HTR-8/SVneo (cell line): Measurements from ENCODE around the gene P4HA2.

Experiments used
- DNase-seq: peaks from one replicate; pipeline ENCODE4 v3.0.0; 2011; ENCODE audit warnings: low spot score, mixed read lengths; ENCODE audit not compliant: insufficient read length
- FAIRE-seq: peaks from 2 replicates; lab custom pipeline; 2011; peaks lifted over from hg19 to GRCh38; lab: Jason Lieb, UNC

The P4HA2 gene

DNA sequence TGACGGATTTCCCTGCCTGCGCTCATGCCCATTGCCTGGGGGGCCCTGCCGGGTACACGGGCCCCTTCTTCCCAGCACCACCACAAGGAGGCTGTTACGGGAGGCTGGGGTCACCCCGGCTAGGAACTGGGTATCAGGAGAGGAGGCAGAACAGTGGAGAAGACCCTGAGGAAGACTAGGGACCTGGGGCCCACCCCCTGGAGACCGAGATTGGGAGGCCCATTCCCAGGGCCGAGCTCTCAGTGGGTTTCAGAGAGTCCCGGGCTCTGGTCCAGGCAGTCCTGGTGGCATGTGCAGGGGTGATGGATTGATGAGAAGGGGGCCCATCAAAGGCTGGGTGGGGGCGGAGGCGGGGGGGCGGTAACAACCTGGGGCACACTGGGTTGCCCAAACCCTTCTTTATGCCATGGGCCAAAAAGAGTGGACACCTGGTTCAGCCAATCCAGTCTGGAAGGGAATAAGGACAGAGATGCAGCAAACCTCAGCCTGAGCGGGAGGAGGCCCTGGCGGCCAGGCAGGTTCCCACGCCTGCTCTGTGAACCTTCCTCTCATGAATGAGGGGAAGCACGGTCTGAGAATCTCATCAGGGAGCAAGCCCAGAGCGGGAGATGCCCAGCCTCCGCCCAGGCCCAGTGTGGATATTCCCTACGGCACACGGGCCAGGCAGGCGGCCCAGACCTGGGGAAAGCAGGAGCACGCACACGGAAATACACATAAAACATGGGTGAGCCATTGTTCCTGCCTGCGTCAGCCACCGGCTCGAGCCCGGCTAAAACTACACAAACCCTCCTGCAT, 785 bp upstream of the P4HA2 start:
- no peak for DNase-seq
- FAIRE-seq = no peak

DNA sequence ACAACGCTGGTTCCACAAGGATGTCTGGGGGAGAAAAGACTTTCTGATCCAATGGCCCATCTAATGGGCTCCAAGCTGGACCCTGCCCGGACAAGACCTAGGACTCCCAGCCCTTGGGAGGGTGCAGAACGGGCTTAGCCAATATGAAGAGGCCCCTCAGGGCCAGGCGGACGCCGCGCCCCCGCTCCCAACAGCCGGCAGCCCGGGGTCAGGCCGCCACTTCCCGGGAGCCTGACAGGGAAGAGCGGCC, 493 bp downstream of the P4HA2 start:
- no peak for FAIRE-seq
- no peak for DNase-seq

DNA sequence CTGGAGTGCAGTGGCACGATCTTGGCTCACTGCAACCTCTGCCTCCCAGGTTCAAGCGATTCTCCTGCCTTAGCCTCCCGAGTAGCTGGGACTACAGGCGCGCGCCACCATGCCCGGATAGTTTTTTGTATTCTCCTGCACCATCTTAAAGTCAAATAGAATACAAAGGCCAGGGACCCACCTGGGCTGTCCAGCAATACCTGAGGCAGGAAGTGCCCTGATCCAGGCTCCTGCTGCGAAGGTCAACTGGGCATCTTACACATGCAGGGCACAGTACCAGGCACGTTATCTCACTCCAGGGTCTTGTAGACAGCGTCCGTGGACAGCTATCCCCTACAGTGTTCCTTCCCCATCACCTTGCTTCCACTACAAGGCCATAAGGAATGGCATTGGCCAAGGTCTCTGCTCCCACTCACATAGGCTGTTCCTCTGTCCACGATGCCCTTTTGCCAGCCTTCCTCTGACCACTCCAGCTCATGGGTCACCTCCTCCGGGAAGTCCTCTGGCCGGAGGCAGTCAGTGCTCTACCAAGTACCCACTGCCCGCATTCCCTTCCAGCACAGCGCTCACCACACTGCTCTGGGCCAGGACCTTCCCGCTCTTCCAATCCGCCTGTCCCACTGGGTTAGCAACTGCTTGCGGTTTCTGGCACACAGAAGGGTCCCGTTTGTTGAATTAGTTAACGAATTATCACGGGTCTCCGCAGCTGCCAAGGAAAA, 978 bp downstream of the P4HA2 start:
- no peak for DNase-seq
- no peak for FAIRE-seq

DNA sequence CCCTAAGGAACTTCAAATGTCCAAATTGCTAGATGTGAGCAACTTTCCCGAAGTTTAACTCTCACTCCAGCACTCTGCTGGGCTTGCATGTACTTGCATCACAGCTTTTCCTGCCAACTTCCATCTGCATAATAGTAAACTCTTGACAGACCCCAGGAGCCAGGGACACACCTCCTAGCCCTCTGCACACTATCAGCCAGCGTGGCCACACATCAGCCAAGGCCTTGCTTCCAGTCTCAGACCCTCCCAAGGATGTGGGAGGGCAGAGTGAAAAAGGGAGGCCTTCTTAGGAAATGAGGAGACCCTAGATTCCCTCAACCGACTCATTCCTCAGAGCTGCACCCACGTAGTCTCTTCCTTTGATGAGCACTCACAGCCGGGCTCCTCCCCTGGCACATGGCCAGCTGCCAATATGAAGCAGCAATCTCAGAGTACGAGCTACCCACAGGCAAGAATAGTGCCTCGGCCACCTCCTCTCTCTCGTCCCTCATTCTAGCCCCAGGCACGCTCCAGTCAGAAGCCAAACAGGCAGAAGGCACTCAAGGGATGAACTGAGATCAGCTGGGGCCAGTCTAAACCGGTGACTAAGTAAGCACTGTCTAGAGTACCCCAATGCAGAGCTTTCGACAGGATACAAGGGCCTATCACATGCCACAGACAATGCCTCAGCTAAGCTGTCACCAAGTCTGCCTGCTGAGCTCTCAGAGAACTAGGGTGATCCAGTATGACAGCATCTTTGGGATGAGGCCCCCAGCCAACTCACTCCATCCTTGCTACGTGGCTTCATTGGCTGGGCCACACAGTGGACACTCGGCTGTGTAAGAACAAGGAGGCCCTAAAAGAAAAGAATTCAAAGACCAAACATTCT, 2.3 kb downstream of the P4HA2 start:
- FAIRE-seq = peak; percentile 64
- peak; percentile 69 for DNase-seq

DNA sequence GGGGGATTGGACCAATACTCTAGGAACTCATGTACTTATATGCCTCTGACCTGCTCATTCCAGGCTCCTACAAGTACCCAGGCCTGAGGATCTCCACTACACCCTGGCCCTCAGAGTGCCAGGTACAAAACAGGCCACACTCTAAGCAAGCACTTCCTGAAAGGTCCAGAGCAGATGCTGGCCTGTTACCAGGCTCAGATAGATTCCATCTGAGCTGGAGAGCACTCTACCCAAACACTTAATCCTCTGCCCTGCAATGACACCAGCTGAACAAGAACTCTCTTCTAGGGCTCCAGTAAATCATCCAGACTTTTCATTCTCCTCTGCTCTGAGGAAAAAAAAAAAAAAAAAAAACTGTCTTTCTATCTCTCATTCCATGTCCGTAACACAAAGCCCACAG, 2.9 kb downstream of the P4HA2 start:
- no peak for FAIRE-seq

DNA sequence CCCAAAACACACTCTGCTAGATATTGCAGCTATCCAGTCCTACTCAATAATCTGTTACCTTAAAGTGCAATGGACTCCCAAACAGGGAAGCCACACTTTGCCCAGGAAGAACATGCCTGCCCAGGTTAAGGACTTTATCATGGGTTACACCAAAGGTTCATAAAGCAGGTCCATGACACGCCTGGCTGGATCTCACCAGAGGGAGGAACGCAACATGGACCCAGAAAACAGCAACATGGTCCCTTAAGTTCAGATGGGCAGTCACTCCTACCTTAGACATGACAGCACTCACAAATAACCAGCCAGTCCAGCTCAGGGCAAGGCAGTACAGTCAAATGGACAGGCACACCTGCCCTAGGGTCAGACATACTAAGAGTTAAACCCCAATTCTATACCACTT, 3.8 kb downstream of the P4HA2 start:
- DNase-seq (no peak), FAIRE-seq (no peak)

More for the DNA sequence above, 2.9 kb downstream of the P4HA2 start:
- DNase-seq = no peak

DNA sequence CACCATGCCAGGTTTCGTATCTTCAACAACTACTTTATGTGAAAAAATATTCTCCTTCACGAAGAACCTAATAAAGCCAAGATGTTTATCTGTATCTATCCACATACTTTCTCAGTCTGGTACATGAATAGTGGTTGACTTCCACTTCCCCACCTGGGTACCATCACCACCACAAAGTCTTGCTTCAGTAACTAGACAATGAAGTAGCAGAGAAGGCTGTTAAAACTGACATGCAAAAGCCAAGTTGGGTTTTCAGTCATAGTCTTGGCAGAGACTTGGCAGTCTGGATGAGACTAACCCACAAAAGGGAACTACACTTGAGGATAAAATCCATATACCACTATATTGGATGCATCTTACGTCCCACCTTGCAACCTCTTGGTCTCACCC, 5.0 kb downstream of the P4HA2 start:
- FAIRE-seq (no peak), DNase-seq (no peak)

DNA sequence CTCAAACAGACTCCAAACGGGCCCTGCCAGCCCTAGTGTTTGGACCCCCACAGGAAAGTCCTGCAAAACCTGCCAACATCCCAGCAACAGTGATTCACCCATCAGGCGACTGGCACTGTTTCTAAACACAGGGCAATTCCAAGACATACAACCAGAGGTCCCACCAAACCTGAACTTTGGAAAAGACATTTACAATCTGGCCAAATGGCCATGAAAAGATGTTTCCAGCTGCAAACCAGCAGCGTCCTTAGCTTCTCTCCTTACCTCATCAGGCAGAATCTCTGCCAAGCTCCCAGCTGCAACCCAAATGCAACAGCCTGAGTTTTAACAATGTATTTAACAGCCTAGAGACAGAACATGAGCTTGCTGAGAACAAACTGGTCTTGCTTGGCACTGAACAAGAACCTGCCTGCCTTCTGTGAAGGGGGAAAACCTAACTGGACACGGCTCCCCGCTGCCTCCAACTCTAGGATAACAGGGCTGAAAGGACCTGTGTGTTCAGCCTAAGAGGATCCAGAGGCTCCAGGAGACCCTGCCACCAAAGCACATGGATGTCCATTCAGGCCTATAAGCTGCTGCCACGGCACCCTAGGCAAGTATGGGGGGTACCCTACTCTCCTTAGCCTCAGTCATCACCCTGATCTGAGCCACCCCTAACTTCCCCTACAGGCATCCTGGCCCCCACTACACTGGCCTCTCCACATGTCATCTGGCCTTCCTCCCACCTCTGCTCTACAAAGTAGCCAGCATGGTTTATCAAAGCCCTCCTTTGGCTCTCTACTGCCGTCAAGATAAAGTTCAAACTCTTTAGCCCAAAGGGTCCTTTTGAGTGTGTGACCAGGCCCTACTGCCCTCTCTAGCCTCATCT, 5.6 kb downstream of the P4HA2 start:
- no peak for FAIRE-seq

DNA sequence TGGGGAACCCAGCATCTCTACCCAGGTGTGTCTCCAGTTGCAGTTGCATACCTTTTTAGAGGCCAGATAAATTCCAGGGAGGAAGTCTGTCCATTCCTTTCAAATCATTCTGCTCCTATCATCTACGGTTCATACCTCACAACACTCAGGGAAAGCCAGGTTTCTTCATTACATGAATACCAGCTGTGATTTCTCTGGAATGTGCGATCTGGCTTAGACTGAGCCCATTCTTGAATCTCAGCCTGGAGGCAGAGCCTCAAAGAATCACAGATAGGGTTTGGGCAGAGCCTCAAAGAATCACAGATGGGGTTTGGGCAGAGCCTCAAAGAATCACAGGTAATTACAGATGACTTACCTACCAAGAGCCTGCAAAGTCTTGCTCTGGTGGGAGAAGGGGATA, 7.2 kb downstream of the P4HA2 start:
- DNase-seq = no peak
- no peak for FAIRE-seq

More for the DNA sequence above, 5.6 kb downstream of the P4HA2 start:
- no peak for DNase-seq

DNA sequence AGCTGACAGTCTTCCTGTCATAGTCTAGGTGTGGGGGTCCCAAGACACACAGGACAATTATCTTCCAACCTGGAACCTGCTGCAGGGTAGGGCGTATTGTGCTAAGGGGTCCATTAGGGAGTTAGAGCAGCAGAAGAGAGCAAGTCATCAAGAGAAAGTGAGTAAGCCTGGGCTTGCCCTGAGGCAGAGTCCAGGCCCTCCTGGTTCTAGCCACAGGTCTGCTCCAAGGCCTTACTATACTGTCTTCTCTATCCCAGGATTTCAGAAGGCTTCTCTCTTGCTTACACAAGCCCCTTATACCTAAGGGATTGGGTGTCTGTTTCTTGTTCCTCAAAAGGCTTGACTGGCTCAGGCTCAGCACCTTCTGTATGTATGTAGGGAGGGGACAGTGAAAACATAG, 7.7 kb downstream of the P4HA2 start:
- DNase-seq (no peak), FAIRE-seq (no peak)

DNA sequence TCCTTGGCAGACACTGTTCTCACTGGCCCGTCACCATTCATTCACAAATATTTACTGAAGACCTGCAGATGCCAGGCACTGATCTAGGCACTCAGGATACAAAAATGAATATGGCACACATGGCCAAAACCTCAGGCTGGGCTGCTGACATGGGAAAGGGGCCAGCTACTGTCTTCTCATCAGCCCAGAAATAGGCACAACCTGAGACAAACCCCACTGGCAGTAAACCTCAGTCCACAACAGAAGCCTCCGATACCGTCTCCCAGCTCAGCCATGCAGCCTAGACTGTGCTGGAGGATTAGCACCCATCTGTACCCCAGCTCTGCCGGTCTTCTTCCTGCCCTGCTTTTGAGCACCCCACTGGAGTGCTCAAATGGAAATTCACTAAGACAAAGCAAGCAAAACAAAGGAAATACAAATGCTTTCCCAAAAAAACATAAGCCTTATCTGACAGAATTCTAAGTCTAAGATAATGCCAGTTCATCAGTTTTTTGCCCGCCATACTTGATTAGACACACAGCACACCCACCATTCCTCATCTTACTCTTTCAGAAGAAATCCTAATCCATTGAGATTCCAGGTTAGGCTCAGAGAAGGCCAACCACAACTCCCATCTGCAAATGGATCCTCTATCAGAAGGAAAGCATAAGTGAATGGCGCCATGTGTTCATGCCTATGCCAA, 8.2 kb downstream of the P4HA2 start:
- FAIRE-seq = no peak

DNA sequence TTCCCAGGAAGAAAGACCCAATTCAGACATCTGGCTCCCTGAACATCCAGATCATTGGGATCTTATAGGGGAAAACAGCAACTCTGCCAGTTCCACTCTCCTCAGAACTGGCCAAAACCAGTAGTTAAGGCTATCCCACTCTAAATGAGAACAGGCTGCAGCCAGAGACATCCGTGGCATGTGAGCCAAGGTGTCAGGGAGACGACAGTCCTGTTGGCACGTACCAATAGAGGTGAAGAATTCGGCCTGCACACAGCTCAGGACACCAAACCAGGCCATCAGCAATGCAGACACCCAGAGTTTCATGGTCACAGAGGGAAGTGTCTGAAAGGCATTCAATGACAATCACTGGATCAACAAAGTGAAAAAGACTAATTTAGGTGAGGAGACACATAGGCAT, 9.3 kb downstream of the P4HA2 start:
- no peak for FAIRE-seq
- no peak for DNase-seq

More for the DNA sequence above, 8.2 kb downstream of the P4HA2 start:
- no peak for DNase-seq

DNA sequence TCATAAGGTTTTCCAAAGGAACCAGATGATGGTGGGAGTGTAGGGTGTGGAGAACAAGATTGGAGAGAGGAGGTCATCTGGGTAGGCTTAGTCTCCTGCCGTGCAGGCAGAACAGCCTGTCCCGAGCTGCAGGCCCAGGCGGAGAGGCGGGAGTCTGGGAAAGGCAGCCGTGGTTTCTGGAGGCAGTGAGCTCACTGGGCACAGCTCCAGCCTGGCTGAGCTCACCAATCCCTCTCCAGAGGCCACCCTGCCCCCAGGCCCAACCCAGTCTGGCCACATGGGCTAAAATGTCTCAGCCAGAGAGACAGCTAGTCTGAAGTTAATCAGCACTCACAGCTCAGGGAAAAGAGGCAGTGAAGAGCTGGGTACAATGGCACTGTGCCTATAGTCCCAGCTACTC, 12.3 kb downstream of the P4HA2 start:
- FAIRE-seq = peak; percentile 93
- DNase-seq = peak; percentile 89

DNA sequence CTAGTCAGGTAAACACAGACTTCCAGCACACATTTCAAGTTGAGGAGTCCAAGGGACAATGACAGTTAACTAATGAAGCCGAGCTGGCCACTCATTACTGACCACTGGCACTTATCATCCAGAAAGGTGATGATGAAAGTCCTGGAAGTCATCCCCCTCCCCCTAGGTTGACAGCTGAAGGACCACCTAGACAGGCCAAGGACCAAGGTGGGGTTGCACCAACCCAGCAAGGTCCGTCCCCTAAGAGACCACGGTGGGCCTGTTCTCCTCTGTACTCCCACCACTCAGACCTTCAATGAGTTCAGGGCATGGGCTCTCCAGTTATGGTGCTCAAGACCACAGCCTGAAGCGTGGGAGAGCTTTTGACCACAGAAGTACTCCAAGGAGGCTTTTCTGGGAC, 13.2 kb downstream of the P4HA2 start:
- DNase-seq (no peak), FAIRE-seq (no peak)

DNA sequence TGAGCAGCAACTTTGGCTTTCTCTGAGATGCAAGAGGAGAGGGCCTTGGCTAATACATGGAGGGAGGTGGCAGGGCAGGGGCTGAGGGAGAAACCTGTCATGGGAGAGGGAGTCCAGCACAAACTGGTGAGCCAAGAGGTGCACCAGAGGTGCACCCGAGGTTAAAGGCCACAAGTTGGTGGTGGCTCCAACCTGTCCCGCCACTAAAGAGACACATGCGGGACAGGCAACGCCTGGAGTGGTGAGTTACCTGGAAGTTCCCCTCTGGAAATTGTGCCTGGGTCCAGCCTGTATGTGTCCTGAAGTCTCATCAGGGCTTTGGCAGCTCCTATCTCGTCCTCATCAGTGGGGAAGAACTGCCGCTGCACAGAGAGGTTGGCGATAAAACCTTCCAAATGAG, 14.0 kb downstream of the P4HA2 start:
- DNase-seq (no peak), FAIRE-seq (no peak)

DNA sequence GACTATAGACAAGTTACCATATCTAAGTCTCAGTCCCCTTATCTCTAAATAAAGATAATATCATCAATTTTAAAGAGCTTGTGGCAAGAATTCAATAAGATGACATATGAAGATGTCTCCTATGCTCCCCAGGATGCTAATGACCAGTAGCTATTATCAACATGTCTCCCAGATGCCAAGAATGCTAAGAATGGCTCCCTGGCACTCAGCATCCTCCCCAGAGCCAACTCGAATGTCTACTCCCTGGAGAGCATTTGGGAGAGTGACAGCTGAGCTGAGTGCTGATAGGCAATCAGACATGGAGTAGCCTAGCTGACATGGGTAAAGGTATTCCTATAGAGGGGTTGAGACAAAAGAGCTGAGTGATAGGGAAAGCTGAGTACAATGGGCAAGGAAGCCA, 15.9 kb downstream of the P4HA2 start:
- DNase-seq (no peak), FAIRE-seq (no peak)

DNA sequence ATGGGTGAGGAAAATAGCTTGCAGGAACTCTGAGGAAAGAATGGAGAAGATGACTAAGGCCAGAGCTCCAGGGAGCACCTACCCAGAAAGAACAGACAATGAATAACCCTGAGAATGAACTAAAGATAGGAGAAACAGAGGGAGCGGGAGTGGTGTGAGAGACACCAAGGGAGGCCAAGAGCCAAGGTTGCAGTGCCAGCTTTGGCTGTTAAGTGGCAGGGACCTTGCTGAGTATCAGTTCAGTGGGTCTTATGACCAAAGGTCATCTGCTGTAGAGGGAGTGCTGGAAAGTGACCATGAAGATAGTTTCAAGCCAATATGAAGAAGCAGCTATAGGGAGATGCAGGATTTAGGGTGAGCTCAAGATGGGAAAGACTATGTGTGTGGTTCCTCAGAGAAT, 16.7 kb downstream of the P4HA2 start:
- no peak for DNase-seq
- no peak for FAIRE-seq

DNA sequence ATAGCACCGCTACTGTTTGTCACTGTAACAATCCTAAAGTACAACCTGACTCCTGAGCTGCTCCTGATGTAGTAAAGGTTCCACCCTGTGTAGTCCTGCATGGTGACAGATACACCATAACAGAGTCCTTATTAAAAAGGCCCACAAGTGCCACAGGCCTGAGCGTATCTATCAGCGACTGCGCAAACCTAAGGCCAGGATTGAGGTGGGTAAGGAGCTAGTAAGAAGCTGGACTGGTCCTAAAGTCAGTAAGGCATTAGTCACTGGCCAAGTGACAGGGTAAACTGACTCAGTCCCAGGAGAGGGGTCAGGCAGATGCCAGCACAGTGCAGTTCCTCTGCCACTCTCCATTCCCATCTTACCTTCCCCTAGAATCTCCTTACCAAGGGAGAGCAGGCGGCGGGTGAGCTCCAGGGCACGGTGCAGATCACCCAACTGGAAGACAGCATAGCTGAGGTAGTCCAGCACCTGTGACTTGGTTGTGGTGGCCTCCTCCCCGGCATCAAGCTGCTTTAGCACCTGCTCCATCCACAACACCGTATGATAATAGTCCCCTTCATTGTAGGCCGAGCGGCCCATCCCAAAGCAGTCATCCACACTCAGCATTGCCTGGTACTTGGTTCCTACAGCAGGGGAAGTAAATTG, 17.6 kb downstream of the P4HA2 start:
- DNase-seq (no peak), FAIRE-seq (no peak)

DNA sequence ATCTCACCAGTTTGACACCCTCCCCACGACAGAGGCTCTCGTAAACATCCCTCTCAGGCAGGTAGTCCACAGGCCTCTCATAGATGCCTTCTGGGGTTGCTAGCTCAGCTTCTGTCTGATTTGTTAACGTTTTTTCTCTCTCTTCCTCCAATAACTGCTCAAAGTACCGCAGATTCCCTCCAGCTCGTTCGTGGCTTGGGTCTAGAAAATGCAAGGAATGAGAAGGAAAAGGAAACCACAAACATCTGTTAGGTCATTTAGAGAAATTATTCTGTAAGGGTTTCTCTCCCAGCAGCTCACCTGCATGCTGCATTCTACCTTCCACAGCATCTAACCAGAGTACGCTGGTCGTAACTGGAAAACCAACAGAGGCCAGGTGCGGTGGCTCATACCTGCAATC, 18.5 kb downstream of the P4HA2 start:
- FAIRE-seq = no peak

More for the DNA sequence above, 18.5 kb downstream of the P4HA2 start:
- no peak for DNase-seq
